ENCODE results near the gene ESRRB.

ESRRB gene

GRCh38 chr14:76390621-76391020 is 14.7 kb downstream of the ESRRB start:
- no peak overlapping the region for H3K27ac ChIP-seq
- TF ChIP-seq CTCF (IDR thresholded peaks at IDR 0.05), result no peak
- no peak for TF ChIP-seq ZFX (IDR thresholded peaks at IDR 0.05; ENCODE audit: borderline replicate concordance)

DNA sequence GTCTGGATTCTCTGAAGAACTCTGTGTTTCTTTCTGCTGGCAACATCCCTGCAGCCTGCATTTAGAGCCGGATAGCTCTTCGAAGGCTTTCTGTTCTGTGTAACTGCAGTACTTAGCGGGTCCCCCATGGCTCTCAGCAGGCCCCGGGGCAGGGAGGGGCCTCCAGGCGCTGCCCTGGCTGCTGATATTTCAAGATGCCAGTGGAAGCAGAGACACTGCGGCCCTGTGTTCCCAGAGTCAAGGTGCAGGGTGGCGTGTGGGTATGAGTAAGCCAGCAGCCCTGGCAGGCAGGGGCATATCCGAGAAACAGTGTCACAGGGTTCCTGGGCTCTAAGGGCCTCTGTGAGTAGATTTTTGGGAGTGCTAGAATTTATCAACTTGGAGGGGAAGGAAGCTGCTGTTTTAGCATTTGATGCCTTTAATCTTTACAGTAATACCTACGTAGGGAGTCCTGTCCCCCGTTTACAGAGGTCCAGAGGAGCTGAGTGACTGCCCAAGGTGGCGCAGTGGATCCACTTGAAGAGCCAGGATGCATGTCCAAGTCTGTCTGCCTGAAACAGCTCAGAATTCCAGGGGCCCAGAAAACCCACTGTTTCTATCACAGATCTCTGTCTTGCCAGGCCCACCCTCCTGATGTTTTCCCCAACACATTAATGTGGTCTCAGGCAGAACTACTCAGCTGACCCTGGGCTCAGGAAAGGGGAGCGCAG is 16.2 kb downstream of the ESRRB start:
- no peak for TF ChIP-seq ZFX (IDR thresholded peaks at IDR 0.05; ENCODE audit: borderline replicate concordance)
- TF ChIP-seq CTCF (IDR thresholded peaks at IDR 0.05), result no peak

DNA sequence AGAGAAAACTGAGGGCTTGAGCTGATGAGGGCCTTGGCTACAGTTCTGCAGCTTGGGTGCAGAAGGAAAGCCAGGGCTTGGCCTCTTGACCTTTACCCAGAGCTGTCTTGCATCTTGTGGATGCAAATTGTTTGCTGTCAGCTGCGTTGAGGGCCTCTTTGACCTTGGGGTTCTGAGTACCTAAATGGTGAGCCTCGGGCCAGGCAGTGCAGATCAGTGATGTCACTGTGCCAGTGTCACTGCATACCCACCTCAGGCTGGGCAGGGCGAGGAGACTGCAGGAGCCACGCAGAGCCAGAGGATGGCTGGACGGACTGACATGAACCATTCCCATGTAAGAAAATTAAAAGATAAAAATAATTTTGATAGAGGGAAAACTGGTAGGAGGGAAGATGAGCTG is 18.6 kb downstream of the ESRRB start:
- TF ChIP-seq ZFX (IDR thresholded peaks at IDR 0.05; ENCODE audit: borderline replicate concordance) (no peak), CTCF (IDR thresholded peaks at IDR 0.05) (no peak)
- no peak overlapping the region for H3K27ac ChIP-seq

More for the DNA sequence above, 16.2 kb downstream of the ESRRB start:
- H3K27ac ChIP-seq, result no peak overlapping the region

- H3K27ac ChIP-seq, result no peak overlapping the region
- TF ChIP-seq ZFX (IDR thresholded peaks at IDR 0.05; ENCODE audit: borderline replicate concordance), result no peak
- no peak for TF ChIP-seq CTCF (IDR thresholded peaks at IDR 0.05)
Measured at GRCh38 chr14:76395161-76395560, 19.2 kb downstream of the ESRRB start.

- TF ChIP-seq CTCF (IDR thresholded peaks at IDR 0.05) (no peak), ZFX (IDR thresholded peaks at IDR 0.05; ENCODE audit: borderline replicate concordance) (no peak)
Measured at GRCh38 chr14:76396714-76397187, 20.8 kb downstream of the ESRRB start.

GRCh38 chr14:76405627-76406026 is 29.7 kb downstream of the ESRRB start:
- TF ChIP-seq ZFX (IDR thresholded peaks at IDR 0.05; ENCODE audit: borderline replicate concordance), result no peak
- TF ChIP-seq CTCF (IDR thresholded peaks at IDR 0.05), result no peak
- no peak overlapping the region for H3K27ac ChIP-seq

More at GRCh38 chr14:76396714-76397187, 20.8 kb downstream of the ESRRB start:
- H3K27ac ChIP-seq, result no peak overlapping the region

DNA sequence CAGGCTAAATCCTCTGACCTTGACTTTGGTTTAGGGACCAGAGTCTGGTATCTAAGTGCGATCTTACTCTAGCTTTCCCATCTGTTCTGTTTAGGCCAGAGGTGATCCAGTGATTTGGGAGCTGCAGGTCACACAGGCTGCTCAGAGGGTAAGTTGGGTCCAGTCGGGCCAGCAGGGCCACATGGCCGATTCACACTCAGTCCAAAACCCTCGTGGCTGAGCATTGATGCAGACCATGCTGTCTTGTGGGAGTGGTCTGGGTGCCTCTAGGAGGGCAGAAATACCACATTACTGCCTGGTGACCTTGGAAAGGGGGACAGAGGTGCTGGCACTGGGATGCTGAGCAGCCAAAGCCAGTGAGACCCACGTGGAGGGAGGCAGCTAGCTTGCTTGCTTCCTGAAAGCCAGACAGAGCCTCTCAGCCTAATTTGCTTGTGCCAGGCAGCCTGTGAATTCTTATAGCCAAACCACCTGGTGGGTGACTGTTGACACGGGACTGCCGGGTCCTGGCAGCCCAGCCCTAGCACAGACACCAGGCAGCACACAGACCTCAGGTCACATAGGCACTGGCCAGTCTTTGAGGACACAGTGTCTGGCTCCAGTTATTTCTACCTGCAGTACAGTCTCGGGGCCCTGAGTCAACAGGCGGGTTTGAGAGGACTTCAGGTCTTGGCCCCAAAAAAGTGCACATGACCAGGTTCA is 31.7 kb downstream of the ESRRB start:
- TF ChIP-seq CTCF (IDR thresholded peaks at IDR 0.05), result no peak
- TF ChIP-seq ZFX (IDR thresholded peaks at IDR 0.05; ENCODE audit: borderline replicate concordance), result no peak
- no peak overlapping the region for H3K27ac ChIP-seq
